ENCODE measurements around the gene TSPAN19.

- TF ChIP-seq POLR2AphosphoS5 (IDR thresholded peaks at IDR 0.05; ENCODE audit: control insufficient read depth, insufficient read depth, low read depth, low read length) (no peak), TBP (optimal IDR thresholded peaks at IDR 0.05; ENCODE audit: low read depth, low read length) (no peak), CXXC5 (CRISPR knock-in tag; IDR thresholded peaks at IDR 0.05) (no peak), ATF3 (IDR thresholded peaks at IDR 0.05) (no peak), ATF3 (CRISPR knock-in tag; conservative IDR thresholded peaks at IDR 0.05) (no peak), NFE2L1 (tag; IDR thresholded peaks at IDR 0.05; ENCODE audit: borderline replicate concordance, low read depth) (no peak), HMG20B (CRISPR knock-in tag; IDR thresholded peaks at IDR 0.05) (no peak), USF2 (CRISPR knock-in tag; IDR thresholded peaks at IDR 0.05) (no peak), TEAD2 (tag; IDR thresholded peaks at IDR 0.05) (no peak), POLR3A (IDR thresholded peaks at IDR 0.05; ENCODE audit: borderline replicate concordance, extremely low read depth, insufficient read depth, insufficient read length) (no peak), RBM15 (IDR thresholded peaks at IDR 0.05; ENCODE audit: insufficient read depth, low read length) (no peak), BCLAF1 (IDR thresholded peaks at IDR 0.05; ENCODE audit: borderline replicate concordance in 1 of 2, control insufficient read depth in 1 of 2, low read depth in 2 of 2, low read length in 1 of 2) (no peak), E2F5 (CRISPR knock-in tag; IDR thresholded peaks at IDR 0.05) (no peak)
- TF ChIP-seq, protein P1, sequence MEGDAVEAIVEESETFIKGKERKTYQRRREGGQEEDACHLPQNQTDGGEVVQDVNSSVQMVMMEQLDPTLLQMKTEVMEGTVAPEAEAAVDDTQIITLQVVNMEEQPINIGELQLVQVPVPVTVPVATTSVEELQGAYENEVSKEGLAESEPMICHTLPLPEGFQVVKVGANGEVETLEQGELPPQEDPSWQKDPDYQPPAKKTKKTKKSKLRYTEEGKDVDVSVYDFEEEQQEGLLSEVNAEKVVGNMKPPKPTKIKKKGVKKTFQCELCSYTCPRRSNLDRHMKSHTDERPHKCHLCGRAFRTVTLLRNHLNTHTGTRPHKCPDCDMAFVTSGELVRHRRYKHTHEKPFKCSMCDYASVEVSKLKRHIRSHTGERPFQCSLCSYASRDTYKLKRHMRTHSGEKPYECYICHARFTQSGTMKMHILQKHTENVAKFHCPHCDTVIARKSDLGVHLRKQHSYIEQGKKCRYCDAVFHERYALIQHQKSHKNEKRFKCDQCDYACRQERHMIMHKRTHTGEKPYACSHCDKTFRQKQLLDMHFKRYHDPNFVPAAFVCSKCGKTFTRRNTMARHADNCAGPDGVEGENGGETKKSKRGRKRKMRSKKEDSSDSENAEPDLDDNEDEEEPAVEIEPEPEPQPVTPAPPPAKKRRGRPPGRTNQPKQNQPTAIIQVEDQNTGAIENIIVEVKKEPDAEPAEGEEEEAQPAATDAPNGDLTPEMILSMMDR (IDR thresholded peaks at IDR 0.05 in 2 of 3, conservative IDR thresholded peaks at IDR 0.05 in 1 of 3; ENCODE audit: insufficient read depth in 2 of 3, low read depth in 1 of 3, low read length in 3 of 3): no peak
These were observed 30.5 kb downstream of the TSPAN19 start for GRCh38 chr12:85005615-85006014.

All from K562 (cell line).